SU-DHL-6 (cell line): ENCODE data around the gene KRT36.

Experiments
- H2AFZ ChIP-seq: fragments of 200-600 bp; sonication (generic); 2 replicates; pipeline ENCODE4 v1.6.1; 2014; ENCODE audit warnings: low read depth, mild to moderate bottlenecking, moderate library complexity, mixed read lengths, antibody characterized with exemption, low read length; ENCODE audit not compliant: severe bottlenecking
- H3F3A ChIP-seq: fragments of 200-600 bp; shearing (Covaris generic); 2 replicates; pipeline ENCODE4 v1.6.0; 2016; ENCODE audit warnings: antibody characterized with exemption, mild to moderate bottlenecking; ENCODE audit not compliant: insufficient read depth
- H3K27ac ChIP-seq: fragments of 200-600 bp; sonication (generic); 2 replicates; pipeline ENCODE4 v1.5.1; 2016; ENCODE audit warnings: low read depth, mild to moderate bottlenecking, low read length, moderate library complexity, mixed read lengths
- H3K27me3 ChIP-seq: fragments of 200-600 bp; sonication (generic), shearing (Covaris generic); 2 replicates; pipeline ENCODE4 v1.6.0; 2014; ENCODE audit warnings: mild to moderate bottlenecking, low read length
- H3K36me3 ChIP-seq: fragments of 200-600 bp; sonication (generic); 2 replicates; pipeline ENCODE4 v1.6.1; 2014; ENCODE audit warnings: mild to moderate bottlenecking, low read length, mixed read lengths
- H3K4me2 ChIP-seq: fragments of 300-600, 200-600 bp; shearing (Covaris generic), sonication (generic); 2 replicates; pipeline ENCODE4 v1.6.0; 2014; ENCODE audit warnings: low read length, low read depth, mild to moderate bottlenecking; ENCODE audit not compliant: poor library complexity, severe bottlenecking
- H3K4me3 ChIP-seq: fragments of 200-600 bp; sonication (generic); 2 replicates; pipeline ENCODE4 v1.5.1; 2014; ENCODE audit warnings: antibody characterized with exemption, low read length, mild to moderate bottlenecking, mixed read lengths; ENCODE audit not compliant: insufficient read depth, poor library complexity, severe bottlenecking
- H3K79me2 ChIP-seq: fragments of 200-600 bp; sonication (generic); 2 replicates; pipeline ENCODE4 v1.6.1; 2014; ENCODE audit warnings: mild to moderate bottlenecking, low read length, moderate library complexity; ENCODE audit not compliant: insufficient read depth
- H3K9ac ChIP-seq: fragments of 200-600 bp; sonication (generic); 2 replicates; pipeline ENCODE4 v1.7.0; 2014; ENCODE audit warnings: mild to moderate bottlenecking, low read length
- H3K9me2 ChIP-seq: fragments of 200-600 bp; sonication (generic); replicated peaks from 2 replicates; pipeline ENCODE4 v1.6.1; 2014; ENCODE audit warnings: low read length; ENCODE audit not compliant: insufficient read depth
- H3K9me3 ChIP-seq: fragments of 200-600 bp; sonication (generic); 2 replicates; pipeline ENCODE4 v1.6.1; 2014; ENCODE audit warnings: low read length, mixed read lengths; ENCODE audit not compliant: insufficient read depth
- H4K20me1 ChIP-seq: fragments of 200-600 bp; sonication (generic); 2 replicates; pipeline ENCODE4 v1.6.1; 2014; ENCODE audit warnings: low read depth, mild to moderate bottlenecking, antibody characterized with exemption, low read length, moderate library complexity, mixed read lengths
- CTCF ChIP-seq: fragments of 200-600 bp; sonication (generic); IDR thresholded peaks from one replicate; pipeline ENCODE4 v1.5.1; 2017; ENCODE audit warnings: antibody characterized with exemption, mild to moderate bottlenecking, low read length, moderate library complexity; ENCODE audit not compliant: insufficient read depth, poor library complexity, severe bottlenecking
- EZH2phosphoT487 ChIP-seq: fragments of 200-600 bp; sonication (generic), shearing (Covaris generic); conservative IDR thresholded peaks from 2 replicates; pipeline ENCODE4 v1.6.1; 2018; ENCODE audit warnings: mild to moderate bottlenecking, antibody characterized with exemption, low read length, moderate library complexity, mixed read lengths

KRT36 gene

GRCh38 chr17:41489531-41489930, at the start of gene KRT36:
Gene KRT36 (minus strand): TSS chr17:41489910. CDS start chr17:41489864, 46 bp downstream.
- TF ChIP-seq CTCF (no peak), EZH2phosphoT487 (no peak)
- H3K4me2 ChIP-seq, result no peak within 1 kb of the TSS

GRCh38 chr17:41539071-41539492, 49.4 kb upstream of the KRT36 start:
- H3K27ac ChIP-seq, result no peak overlapping the region
- H3K9ac ChIP-seq, result no peak overlapping the region
- no peak overlapping the region for H3K4me2 ChIP-seq
- no peaks in the 10 kb centered on the region for H4K20me1 ChIP-seq
- H3K79me2 ChIP-seq, result no peaks in the 10 kb centered on the region
- H3K9me2 ChIP-seq, result no peaks in the 10 kb centered on the region
- no peak overlapping the region for H2AFZ ChIP-seq
- H3K4me3 ChIP-seq, result no peak overlapping the region
- no peak for TF ChIP-seq CTCF
- no peaks in the 10 kb centered on the region for H3K27me3 ChIP-seq
- H3F3A ChIP-seq, result no peaks in the 10 kb centered on the region
- H3K36me3 ChIP-seq, result no peaks in the 10 kb centered on the region
- H3K9me3 ChIP-seq, result no peaks in the 10 kb centered on the region

More at GRCh38 chr17:41489531-41489930, at the start of gene KRT36:
- H3K9ac ChIP-seq, result no peak within 1 kb of the TSS
- H3K79me2 ChIP-seq, result no peaks in the 10 kb centered on the region
- H3K27me3 ChIP-seq, result no peaks in the 10 kb centered on the region
- no peaks in the 10 kb centered on the region for H3K9me3 ChIP-seq
- no peaks in the 10 kb centered on the region for H3K36me3 ChIP-seq
- no peaks in the 10 kb centered on the region for H3K9me2 ChIP-seq
- H3K27ac ChIP-seq, result no peak within 1 kb of the TSS
- H3F3A ChIP-seq, result no peaks in the 10 kb centered on the region
- H2AFZ ChIP-seq, result no peak within 1 kb of the TSS
- H4K20me1 ChIP-seq, result no peaks in the 10 kb centered on the region
- no peak within 1 kb of the TSS for H3K4me3 ChIP-seq

- no peaks in the 10 kb centered on the region for H3K79me2 ChIP-seq
- no peaks in the 10 kb centered on the region for H3K27me3 ChIP-seq
- no peak overlapping the region for H3K4me3 ChIP-seq
- no peak overlapping the region for H3K9ac ChIP-seq
- H3K27ac ChIP-seq, result no peak overlapping the region
- no peak overlapping the region for H3K4me2 ChIP-seq
- no peaks in the 10 kb centered on the region for H3F3A ChIP-seq
- H3K9me2 ChIP-seq, result no peaks in the 10 kb centered on the region
- no peaks in the 10 kb centered on the region for H4K20me1 ChIP-seq
- no peaks in the 10 kb centered on the region for H3K9me3 ChIP-seq
- no peak for TF ChIP-seq EZH2phosphoT487
- TF ChIP-seq CTCF, result no peak
- no peaks in the 10 kb centered on the region for H3K36me3 ChIP-seq
- H2AFZ ChIP-seq, result no peak overlapping the region
Observed at GRCh38 chr17:41538565-41538991, 48.9 kb upstream of the KRT36 start.

- H3K9ac ChIP-seq, result no peak overlapping the region
- H3K4me3 ChIP-seq, result no peak overlapping the region
- no peak overlapping the region for H3K4me2 ChIP-seq
- no peaks in the 10 kb centered on the region for H4K20me1 ChIP-seq
- no peaks in the 10 kb centered on the region for H3K79me2 ChIP-seq
- TF ChIP-seq CTCF (no peak), EZH2phosphoT487 (no peak)
- no peak overlapping the region for H3K27ac ChIP-seq
- no peaks in the 10 kb centered on the region for H3K36me3 ChIP-seq
- no peaks in the 10 kb centered on the region for H3K9me2 ChIP-seq
- no peaks in the 10 kb centered on the region for H3K27me3 ChIP-seq
- H2AFZ ChIP-seq, result no peak overlapping the region
- no peaks in the 10 kb centered on the region for H3F3A ChIP-seq
- no peaks in the 10 kb centered on the region for H3K9me3 ChIP-seq
Observed at GRCh38 chr17:41537990-41538389, 48.3 kb upstream of the KRT36 start.
